GM19468 (cell line): ENCODE measurements around the gene DNASE1L2.

Experiments
- ATAC-seq: cut with Tn5 transposase; IDR thresholded peaks from one replicate; pipeline ENCODE4 v1.9.1; 2021; ENCODE audit warnings: mild to moderate bottlenecking, moderate library complexity, moderate number of reproducible peaks; ENCODE audit not compliant: unreplicated experiment; ENCODE audit errors: extremely low read depth

The DNASE1L2 gene, protein sequence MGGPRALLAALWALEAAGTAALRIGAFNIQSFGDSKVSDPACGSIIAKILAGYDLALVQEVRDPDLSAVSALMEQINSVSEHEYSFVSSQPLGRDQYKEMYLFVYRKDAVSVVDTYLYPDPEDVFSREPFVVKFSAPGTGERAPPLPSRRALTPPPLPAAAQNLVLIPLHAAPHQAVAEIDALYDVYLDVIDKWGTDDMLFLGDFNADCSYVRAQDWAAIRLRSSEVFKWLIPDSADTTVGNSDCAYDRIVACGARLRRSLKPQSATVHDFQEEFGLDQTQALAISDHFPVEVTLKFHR

DNA sequence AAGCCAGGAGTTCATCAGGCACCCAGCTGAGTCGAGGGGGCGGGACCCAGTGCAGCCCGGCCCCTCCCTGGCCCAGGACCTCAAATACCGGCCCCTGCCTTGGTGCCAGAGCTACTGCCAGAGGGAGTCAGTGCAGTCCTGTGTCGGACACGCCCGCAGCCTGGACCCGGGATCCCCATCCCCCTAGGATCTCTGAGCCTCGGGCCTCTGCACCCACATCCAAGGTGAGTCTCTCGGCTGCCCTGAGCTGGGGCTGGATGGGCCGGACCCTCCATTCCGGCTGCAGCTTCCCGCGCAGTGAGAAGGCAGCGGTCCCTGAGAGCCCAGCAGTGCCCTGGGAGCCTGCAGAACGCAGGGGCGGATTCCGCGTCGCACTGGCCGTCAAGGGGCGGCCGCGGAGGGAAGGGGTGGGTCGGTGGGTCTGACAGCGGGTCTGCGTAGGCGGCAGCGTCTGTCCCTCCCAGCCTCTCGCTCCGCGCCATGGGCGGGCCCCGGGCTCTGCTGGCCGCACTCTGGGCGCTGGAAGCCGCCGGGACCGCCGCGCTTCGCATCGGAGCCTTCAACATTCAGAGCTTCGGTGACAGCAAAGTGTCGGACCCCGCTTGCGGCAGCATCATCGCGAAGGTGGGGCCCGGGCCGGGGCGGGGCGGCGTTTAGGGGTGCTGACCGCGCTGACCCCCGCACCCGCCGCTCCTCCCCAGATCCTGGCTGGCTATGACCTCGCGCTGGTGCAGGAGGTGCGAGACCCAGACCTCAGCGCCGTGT, at the start of gene DNASE1L2:
TSS of gene DNASE1L2 (plus strand) at position 108 of the 765 bp plus-strand sequence. CDS start at position 481, 373 bp downstream.
- no peak for ATAC-seq

DNA sequence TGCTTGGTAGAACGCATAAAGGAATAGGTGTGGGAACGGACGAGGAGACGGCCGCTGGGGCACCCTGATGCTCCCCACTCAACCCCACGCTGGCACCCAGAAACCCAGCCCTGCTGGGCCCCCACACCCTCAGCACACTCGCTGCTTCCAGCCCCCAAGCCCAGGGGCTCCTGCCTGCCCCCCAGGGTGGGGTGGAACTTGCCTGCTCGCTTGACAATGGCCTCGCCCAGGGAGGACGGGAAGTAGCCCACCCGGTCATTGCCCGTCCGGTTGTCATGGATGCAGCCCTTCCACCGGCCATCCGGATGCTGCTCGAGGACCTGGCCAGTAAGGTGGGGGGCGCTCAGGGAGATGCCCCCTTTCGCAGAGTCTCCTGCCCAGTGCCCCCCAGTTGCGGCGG, 49.7 kb upstream of the DNASE1L2 start:
- ATAC-seq = no peak

DNA sequence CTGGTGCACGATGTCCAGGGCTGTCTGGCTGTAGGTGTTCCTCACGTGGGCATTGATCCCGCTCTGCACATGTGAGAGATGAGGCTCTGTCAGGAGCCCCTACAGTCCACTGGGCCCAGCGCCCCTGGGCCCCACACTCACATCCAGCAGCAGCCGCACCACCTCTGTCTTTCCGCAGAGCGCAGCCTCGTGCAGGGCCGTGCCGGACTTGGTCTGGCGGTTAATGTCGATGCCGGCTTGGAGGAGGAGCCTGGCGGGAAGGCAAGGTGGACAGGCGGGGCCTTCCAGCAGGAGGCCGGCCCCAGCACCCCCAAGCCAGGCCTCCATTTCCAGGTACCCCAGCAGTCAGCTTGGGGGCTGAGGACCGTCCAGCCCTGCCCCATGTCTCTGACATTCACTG, 49.0 kb upstream of the DNASE1L2 start:
- no peak for ATAC-seq

DNA sequence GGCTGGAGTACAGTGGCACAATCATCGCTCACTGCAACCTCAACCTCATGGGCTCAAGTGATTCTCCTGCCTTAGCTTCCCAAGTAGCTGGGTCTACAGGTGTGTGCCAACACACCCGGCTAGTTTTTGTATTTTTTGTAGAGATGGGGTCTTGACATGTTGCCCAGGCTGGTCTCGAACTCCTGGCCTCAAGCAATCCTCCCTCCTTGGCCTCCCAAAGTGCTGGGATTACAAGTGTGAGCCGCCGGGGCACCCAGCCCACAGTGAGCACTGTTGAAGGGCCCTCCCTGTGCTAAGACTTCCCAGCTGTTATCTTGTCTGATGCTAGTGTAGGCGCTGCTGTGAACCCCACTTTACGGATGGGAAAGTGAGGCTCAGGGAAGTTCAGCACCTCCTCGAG, 47.8 kb upstream of the DNASE1L2 start:
- no peak for ATAC-seq

DNA sequence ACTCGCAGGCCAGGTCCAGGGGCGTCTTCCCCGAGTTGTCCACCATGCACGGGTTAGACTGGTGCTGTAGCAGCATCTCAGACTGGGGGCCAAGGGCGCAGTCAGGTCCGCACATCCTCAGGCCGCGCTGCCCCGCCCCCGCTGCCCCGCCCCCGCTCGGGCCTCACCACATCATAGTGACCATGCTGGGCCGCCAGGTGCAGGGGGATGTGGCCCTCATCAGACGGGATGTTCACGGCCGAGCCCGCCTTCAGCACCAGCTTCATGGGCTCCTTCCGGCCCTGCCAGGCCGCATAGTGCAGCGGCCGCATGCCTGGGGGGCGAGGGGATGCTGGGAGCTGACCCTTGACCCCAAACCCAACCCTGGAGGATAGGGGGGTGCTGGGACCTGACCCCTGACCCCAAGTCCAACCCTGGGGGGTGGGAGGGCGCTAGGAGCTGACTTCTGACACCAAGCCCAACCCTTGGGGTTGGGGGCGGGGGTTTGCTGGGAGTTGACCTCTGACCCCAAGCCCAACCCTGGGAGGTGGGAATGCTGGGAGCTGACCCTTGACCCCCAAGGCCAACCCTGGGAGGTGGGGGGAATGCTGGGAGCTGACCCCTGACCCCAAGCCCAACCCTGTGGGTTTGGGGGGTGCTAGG, 46.9 kb upstream of the DNASE1L2 start:
- no peak for ATAC-seq

DNA sequence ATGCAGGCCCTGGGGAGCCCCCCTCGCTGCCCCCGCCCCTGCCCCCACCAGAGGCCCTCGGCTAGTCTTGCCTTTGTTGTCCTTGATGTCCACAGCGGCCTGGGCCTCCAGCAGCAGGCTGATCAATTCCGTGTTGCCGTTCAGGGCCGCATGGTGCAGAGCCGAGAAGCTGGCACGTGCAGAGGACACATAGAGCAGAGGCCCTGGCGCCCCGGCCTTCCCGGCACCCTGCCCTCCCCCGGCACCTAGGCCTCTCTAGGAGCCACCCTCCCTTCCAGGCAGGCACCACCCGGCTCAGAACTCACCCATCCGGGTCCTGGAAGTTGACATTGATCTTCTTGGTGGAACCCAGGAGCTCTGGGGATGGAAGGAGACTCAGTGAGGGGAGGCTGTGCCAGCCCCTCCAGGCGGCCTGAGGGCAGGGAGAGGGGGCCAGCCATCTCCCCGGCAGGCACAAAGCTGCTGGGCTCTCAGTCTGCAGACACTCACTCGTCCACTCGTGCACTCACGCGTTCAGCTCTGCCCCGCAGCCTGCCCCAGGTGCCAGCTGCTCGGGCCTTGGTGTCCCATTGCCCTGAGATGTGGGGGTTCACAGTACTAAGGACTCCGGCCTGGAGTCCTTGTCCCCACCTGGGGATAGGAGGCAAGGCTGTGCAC, 46.1 kb upstream of the DNASE1L2 start:
- ATAC-seq = no peak

DNA sequence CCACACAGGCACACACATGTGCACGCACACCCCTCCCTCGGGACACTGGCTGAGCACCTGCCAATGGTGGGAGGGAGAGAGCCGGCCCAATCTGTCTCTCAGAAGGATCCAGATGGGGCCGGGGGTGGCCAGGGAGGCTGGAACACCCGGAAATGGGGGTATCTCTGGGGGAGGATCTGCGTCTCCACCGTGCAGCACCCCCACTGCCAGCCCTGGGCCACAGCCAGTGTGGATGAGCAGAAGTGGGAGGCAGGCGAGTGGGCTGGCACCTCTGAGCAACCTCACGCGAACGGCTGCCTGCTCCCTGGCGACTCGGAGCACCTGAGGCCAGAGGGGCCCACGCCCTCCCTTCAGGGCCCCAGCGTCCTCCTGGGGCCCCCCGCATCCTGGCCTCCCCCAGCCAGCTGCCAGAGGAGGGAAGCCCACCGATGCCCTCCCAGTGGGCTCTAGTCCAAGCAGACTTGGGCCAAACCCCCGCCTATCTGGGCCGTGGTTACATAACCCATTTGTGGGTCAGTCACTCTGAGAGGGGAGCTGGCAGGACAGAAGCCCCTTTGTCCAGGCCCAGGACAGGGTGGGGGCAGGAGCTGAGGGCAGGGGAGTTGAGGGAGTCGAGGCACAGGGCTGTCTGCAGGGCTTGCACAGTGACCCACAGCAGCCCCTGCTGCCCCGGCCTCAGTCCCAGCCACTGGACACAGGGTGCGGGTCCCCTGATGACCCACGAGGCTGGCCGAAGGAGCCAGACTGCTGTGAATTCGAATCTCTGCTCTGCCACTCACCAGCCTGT, 45.4 kb upstream of the DNASE1L2 start:
- ATAC-seq = no peak

DNA sequence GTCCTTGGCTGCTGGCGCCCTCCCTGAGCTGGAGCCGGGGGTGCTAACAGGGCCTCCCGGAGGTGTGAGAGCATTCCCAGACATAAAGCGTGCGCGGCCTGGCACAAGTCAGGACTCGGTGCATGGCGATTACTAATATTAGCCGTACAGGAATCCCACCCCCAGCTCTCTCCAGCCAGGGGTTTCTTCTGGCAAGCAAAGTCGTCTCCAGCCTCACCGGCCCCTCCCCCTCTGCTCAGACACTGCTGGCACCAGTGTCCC, 44.9 kb upstream of the DNASE1L2 start:
- no peak for ATAC-seq

DNA sequence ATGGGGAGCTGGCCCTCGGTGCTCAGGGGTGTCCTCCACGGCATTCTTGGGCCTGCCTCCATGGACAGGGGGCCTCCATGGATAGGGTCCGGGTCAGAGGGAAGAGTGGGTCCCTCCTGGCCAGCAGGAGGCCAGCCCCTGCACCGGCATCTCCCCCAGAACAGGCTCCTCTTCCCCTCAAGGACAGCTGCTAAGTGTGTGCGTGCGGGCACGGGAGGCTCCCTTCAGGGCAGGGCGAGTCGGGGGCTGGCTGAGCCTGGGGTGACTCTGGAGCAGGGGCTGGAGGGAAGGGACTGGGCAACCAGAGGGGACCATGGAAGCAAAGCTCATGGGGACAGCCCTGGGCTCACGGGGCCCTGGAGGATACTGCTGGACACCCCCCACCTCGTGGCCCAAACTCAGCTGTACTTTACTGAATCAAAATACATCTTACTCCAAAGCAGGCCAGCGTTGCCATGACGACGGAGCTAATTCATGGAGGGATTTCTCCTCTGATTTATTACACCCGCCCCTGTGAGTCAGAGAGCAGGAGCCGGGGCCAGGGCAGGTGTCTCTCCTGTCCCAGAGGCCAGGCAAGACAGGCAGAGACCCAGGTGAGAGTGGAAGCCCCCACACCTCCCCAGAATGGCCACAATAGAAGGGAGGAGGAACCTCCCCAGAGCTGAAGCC, 41.9 kb upstream of the DNASE1L2 start:
- no peak for ATAC-seq

DNA sequence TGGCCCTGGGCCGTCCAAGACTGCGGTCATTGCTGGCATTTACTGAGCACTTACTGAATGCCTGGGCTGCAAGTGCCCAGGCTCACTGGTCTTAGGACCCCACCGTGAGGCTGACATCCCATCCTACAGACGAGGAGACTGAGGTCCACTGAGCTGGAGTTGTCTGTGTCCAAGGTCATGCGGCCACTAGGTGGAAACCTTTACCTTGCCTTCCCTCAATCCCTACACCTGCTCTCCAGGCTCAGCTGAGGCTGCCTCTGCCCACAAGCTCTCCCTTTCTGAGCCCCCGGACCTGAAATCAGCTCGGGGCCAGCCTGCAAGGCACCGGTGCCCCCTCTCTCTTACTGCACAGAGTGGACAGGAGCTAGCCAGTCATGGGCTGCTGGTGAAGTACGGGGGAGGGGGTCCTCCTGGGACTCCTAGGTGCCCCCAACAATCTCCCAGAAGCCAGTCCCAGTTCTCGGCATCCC, 41.4 kb upstream of the DNASE1L2 start:
- no peak for ATAC-seq

DNA sequence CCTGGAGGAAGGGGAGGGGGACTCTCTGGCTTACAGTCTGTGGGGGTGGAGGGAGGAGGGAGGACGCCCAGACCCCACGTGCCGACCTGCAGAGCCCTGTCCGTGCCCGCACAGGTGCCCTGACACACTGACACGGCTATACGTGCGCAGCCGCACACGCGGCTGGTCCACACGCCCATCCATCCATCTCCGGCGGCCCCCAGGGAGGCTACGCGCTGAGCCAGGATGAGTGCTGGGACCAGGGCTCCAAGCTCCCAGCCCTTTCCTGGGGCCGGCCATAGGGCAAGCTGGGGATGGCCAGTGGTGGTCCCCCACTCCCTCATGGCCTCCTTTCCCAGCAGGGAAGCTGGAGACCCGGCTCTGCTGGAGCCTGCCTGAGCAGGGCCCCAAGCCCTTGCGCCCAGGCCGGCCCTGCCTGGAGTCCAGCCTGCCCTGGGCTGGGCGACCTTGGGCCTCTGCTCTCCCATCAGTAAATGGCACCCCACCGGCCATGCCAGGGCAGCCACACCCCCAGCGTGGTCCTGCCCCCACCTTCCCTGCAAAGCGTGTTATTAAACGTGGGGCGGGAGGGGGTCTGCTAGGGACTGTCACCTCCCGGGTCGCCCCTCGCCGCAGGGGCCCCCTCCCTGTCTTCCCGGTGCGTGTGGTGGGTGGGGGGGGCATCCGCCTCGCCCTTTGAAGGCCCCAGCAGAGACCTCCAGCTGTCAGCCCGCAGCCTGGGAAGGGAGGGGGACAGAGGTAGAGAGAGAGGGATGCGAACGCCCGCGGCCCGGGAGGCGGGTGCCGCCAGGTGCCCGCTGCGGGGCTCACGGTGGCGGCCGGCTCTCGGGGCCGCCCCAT, 40.7 kb upstream of the DNASE1L2 start:
- no peak for ATAC-seq

DNA sequence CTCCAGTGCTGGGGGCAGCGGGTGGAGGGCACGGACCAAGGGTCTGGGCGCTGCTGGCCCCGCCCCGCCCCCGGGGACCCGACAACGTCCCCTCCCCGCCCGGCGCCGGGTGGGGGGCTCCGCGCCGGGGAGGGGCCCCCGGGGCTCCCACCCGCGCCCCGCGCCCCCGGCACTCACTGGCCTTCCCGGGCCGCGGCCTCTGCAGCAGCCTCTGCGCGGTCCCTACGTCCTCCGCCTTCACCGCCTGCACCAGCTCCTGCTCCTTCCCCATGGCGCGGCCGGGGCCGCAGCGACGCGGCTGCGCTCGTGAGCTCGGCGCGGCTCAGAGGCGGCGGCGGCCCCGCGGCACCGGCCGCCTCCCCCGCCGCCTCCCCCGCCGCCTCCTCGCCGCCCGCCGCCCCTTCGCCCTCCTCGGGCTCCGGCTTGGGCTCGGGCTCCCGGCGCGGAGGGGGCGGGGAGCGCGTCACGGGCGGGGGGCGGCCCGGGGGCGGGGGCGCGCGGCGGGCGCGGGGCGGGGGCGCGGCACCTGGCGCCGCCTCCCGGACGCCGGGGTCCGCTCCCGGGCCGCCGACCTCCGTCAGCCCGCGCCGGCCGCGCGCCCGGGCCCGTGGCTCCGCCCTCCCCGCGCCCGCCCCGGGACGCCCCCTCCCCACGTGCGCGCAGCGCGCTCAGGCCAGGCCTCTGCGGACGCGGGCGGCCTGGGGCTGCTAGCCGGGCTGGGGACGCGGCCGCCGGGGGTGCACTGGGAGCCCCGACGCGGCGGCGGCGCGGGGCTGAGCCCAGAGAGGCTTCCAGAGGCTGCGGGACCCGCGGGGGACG, 39.9 kb upstream of the DNASE1L2 start, which contains the start of gene CASKIN1:
TSS of gene CASKIN1 (minus strand) at position 444 of the 819 bp plus-strand sequence. CDS start at position 271, 173 bp downstream.
- ATAC-seq = no peak

DNA sequence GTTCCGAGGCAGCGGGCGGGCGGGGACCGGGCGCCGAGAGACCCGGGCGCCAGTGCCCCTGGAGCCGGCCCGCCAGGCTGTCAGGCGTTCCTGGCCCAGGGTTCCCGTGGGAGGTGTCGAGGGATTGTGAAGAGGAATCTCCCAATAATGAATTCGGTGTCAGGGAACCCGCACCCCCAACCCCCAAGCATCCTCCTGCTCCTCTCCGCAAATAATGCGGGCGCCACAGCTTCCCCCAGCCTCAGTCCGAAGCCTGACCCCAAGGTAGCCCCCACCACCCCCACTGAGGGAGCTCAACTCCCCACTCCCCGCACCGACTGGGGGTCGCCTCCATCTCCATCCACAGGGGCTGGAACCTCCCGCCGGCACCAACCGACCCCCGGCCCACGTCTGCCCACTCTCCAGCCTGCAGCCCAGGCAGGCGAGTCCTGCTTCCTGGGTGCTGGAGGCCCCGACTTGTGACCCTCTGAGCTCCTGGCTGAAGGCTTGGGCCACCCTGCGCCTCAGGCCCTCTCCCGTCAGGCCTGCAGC, 39.2 kb upstream of the DNASE1L2 start:
- no peak for ATAC-seq

DNA sequence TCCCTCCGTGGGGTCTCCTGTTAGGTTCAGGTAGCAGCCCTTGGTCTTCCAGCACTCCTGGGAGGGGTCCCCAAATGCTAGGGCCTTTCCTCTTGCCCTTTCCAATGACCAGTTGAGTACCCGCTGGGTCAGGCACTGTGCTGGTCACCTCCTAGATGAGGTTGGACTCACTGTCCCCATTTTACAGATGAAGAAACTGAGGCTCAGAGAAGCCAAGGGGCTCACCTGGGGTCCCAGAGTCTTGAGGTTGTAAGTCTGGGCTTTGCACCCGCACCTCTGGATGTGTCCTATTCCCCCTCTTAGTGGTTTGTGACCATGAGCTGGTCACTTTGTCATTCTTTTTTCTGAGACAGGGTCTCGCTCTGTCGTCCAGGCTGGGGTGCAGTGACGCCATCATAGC, 38.5 kb upstream of the DNASE1L2 start:
- no peak for ATAC-seq

DNA sequence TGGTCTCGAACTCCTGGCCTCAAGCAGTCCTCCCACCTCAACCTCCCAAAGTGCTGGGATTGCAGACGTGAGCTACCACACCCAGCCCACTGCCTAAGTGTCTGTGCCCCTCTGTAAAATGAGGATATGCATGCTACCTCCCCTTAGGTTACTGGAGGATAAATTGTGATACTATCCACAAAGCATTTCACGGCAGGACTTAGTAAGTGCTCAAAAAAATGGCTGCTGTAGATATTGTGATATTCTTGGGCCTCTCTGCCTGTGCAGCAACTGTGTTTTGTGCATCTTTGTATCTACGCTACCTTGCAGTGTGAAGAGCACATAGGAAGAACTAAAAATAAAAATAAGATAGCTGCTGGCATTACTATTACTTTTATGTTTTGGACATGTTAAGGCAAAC, 38.0 kb upstream of the DNASE1L2 start:
- no peak for ATAC-seq

DNA sequence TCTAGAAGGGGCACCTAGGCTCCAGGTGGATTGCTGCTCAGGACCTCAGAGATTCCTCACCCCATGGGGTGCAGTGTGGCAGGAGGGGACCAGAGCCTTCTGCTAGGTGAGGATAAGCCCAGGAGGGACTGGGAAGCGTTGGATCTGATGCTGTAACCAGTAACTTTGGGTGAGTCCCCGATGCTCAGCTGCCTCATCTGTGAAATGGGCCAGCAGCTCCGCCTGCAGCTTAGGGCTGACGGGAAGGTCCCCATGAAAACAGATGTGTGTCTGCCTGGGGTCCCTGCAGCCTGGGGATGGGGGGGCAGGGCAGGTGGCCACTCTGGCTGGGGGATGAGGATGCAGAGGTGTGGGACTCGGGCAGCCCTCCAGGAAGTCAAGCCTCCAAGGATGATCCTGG, 37.1 kb upstream of the DNASE1L2 start:
- ATAC-seq = no peak

DNA sequence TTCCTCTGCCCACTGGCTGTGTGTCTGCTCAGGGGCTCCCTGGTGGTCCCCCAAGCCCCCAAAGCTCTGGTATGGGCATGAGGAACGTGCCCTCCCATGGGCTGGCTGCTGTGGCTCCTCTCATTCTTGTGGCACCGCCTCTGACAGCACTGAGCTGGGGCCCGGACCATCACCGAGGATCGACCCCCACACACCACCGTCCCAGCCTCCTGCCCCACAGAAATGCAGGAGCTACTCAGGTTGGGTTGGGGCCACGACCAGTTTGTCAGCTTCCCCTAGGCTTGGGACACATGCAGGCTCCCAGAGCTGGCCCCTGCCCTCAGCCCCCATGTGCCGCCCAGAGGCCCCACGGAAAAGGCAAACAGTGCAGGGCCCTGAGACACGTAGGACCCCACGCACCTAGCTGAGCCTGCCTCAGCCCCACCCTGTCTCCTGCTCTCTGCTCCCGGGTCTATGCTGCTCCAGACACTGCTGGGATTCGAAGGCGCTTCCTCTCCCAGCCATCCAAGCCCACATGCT, 36.6 kb upstream of the DNASE1L2 start:
- no peak for ATAC-seq
